CMK (cell line): Measurements from ENCODE around the gene SCARF2.
"Not testable (repeated sequence)": the region's sequence is repeated elsewhere in the genome, so short reads cannot be mapped to it uniquely, and the experiment has no call there.

Source experiments
- DNase-seq: peaks from one replicate; pipeline ENCODE4 v3.0.0-alpha.2; 2010; ENCODE audit warnings: low read depth

The SCARF2 gene

DNA sequence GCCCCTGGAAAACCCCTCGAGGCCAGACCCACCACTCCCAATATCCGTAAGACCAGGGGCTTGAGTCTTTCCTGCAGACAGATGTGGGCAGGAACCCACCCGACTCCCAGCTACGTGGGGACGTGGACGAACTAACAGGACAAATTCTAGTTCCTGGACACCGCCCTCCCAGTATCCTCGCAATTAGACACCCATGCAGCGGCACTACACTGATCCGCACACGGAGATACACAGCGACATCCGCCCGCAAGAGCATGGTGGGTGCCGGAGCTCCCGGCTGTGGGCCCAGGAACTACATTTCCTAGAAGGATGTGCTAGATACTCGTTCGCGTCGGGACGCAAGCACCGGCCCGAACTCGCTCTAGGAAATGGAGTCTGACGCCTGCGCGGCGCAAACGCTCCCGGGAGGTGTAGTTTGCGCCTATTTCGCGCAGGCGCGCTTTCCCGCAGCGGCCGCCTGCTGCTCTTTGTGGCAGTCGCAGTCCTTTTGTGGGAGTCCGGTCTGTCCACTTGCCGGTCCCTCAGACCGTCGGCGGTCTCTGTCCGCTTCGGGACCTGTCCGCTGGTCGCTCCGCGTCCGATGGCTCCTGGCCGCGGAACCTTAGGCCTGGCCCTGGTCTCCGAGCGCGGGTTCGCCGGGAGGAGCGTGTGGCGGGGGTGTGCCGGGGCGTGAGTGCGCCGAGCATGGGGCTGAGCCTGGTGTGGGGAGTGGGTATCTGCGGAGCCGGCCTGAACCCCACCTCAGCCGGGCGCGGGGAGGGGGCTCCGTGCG lies 43.7 kb downstream of the SCARF2 start, which contains the start of gene ZNF74:
TSS of gene ZNF74 (plus strand) at position 447 of the 772 bp plus-strand sequence. CDS start 478 bp downstream, outside the sequence.
- peak; percentile 78 for DNase-seq

DNA sequence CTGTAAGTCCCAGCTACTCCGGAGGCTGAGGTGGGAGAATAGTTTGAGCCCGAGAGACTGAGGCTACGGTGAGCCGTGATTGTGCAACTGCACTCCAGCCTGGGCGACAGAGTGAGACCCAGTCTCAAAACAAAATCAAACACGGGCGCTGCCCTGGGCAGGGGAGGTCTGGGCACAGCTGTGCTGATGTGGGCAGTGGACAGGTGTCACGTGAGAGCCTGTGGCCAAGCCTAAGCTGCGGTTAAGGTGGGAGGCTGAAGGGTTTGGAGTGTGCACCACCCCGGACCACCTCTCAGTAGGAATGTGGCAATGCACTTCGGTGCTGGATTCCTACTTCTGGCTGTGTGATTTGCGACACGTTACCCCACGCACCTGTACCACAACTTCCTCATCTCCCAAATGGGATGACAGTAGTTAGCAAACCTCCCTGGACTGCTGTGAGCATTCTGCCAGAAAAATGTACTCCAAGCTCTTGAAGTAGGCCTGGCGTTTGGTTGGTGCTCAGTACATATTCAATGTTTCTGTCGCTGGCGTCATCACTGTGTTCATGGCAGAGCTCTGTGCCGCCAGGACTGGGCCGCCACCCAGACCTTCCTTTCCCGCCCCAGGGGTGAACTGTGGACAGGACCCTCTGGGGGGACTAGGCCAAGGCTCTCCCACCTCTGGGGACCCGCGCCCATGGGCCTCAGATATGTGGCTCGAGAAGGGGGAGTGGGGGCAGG lies 44.5 kb downstream of the SCARF2 start:
- no peak for DNase-seq

DNA sequence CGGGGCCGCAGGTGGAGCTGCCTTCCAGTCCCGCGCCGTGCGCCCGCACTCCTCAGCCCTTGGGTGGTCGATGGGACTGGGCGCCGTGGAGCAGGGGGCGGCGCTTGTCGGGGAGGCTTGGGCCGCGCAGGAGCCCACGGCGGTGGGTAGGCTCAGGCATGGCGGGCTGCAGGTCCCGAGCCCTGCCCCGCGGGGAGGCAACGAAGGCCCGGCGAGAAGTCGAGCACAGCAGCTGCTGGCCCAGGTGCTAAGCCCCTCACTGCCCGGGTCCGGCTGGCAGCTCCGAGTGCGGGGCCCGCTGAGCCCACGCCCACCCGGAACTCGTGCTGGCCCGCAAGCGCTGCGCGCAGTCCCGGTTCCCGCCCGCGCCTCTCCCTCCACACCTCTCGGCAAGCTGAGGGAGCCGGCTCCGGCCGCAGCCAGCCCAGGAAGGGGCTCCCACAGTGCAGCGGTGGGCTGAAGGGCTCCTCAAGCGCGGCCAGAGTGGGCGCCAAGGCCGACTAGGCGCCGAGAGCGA lies 45.2 kb downstream of the SCARF2 start:
- DNase-seq = not testable (repeated sequence)

DNA sequence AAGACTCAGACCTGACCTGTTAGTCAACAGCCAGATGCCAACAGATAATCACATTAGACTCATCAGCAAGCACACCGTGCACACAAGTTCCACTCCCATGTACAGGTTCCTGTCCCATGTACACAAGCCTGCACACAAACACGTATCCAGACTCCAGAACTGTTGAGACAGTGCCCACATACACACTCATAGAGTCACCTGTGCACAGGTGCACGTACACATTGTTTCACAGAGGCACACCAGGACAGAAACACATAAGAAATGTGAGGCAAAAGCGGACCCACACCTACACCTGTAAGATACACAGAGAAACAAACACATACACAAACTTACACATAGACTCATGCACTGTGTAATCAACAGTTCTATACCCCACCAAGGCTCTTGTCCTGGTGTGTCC lies 46.4 kb downstream of the SCARF2 start:
- no peak for DNase-seq

DNA sequence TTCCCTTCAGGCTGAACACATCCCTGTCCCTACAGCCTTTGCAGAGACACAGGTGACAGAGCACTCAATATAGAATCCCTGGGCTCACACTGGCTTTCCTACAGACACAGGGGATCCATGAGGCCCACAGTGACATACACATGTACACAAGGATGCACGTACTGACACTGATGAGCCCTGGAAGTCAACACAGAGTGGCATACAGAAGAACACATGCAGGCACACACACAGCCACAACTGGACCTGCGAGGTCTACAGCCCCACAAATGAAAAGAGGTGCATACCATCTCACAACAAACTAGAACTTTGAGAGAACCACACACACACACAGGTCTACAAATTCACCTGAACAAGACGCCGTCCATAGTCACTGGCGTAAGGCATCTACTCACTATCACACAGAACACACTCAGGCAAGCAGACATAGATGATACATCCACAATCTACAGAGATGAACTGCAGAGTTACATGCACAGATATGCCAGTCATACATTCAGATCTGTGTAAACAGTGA lies 47.2 kb downstream of the SCARF2 start:
- no peak for DNase-seq

DNA sequence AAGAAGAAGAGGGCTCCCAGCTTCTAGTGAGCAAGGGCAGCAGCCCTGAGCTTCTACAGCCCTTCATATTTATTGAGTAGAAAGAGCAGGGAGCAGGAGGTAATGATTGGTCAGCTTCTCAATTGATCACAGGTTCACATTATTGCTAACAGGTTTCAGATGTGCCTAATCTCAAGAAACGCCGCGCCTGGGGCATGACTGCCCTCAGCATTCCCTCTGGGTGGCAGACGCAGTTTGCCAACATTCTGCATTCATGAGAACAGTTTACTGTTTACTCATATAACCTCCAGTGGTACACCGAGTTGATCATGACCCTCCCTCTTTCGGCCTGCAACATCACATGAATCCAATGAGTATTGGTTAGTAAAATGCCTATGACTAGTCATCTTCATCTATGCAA lies 48.3 kb downstream of the SCARF2 start:
- no peak for DNase-seq

DNA sequence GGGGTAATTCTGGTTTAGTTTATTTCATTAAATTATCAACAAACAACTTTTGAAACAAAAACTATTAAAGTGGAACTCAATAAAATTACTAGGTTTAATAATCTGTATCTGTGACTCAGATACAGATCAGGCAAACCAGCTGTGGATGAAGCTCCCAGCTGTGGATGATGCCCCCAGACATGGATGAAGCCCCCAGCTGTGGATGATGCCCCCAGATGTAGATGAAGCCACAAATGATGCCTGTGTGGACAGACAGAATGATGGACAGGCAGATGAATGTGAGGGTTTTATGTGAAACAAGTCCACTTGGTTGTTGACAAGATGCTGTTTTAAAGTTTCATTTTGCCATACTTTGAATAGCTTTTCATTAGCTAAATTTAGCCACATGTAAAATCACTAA lies 49.4 kb downstream of the SCARF2 start:
- no peak for DNase-seq

DNA sequence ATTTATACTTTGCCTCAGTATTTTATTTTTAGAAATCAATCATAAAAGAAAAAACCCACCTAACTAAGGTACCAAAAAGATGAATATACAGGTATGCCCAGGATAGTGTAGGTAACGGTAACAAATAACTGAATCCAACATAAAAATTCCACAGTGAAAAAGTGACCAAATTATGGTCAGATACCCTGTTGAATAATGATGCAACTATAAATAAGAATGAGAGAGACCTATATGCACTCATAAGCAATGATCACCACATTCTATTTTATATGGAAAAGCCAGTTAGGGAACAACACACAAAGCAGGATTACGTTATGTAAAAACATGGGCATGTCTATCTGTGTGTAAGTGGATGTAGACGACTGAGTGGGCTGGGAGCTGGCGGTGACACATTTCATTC lies 50.7 kb downstream of the SCARF2 start:
- no peak for DNase-seq

DNA sequence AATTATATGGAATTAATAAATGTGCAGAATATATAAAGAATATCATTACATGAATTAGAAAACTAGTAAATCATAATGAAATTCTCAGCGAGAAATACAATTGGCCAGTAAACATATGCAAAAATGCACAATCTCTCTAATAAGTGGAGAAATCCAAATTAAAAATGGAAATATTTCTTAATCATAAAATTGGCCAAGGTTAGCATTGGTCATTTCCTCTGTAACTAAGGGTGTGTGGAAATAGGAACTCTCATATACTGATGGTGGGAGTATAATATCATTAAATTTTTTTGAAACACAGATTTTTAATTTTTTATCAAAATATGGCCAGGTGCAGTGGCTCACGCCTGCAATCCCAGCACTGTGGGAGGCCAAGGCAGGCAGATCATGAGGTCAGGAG lies 51.3 kb downstream of the SCARF2 start:
- no peak for DNase-seq

DNA sequence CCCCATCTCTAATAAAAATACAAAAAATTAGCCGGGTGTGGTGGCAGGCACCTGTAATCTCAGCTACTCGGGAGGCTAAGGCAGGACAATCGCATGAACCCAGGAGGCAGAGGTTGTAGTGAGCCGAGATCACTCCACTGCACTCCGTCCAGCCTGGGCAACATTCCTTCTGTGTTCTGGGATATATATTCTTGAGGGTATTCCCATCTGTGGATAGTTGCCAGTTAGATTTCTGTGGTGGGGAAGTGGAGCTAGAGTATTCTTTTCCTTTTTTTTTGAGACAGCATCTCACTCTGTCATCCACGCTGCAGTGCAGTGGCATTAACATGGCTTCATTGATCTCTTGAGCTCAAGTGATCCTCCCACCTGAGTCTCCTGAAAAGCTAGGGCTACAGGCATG lies 52.8 kb downstream of the SCARF2 start:
- no peak for DNase-seq

DNA sequence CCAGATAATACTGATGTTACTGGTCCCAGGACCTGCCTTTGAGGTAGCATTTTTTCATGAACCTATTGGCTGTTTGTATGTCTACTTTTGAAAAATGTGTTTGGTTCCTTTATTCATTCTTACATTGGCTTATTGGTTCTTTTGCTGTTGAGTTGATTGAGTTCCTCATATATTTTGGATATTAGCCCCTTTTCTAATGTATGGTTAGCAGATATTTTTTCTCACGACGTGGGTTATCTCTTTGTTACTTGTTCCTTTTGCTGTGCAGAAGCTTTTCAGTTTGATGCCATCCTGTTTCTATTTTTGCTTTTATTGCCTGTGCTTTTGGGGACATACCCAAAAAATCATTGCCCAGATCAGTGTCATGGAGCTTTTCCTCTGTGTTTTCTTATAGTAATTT lies 53.5 kb downstream of the SCARF2 start:
- DNase-seq = no peak

DNA sequence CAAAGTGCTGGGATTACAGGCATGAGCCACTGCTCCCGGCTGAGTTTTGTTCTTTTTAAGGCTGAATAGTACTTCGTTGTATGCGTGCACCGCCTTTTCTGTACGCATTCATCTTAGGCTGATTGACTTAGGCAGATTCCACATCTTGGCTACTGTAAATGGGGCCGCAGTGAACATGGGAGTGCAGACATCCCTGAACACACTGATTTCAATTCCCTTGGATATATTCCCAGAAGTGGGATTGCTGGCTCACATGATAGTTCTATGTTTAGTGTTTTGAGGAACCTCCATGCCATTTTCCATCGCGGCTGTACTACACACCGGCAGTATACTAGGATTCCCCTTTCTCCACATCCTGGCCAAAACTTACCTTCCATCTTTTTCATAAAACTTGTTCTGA lies 54.1 kb downstream of the SCARF2 start:
- no peak for DNase-seq

DNA sequence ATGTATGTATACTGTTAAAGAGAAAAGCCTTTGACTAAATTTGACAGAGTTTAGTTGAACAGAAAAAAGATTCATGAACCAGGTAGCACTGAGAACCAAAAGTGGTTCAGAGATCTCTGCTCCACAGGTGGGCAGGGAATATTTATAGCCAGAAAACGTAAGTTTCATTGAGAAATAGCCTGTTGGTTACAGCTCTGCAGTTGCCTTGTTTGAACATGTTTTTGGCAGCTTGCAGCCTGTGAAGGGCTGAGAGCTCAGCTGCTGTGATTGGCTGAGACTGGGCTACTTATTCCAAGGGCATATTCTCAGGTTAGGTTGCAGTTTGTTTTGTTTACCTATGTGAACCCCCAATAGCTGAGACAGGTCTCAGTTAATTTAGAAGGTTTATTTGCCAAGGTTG lies 57.1 kb downstream of the SCARF2 start:
- DNase-seq = no peak

DNA sequence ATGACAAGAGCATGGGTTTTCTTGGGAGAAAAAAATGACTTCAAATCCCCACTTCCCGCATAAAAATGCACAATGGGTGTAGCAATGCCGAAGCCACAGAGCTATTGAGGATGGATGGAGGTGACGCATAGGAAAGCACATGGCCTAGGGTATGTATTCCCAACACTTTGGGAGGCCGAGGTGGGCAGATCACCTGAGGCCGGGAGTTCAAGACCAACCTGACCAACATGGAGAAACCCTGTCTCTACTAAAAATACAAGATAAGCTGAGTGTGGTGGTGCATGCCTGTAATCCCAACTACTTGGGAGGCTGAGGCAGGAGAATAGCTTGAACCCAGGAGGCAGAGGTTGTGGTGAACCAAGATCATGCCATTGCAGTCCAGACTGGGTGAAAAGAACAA lies 58.9 kb downstream of the SCARF2 start:
- not testable (repeated sequence) for DNase-seq

DNA sequence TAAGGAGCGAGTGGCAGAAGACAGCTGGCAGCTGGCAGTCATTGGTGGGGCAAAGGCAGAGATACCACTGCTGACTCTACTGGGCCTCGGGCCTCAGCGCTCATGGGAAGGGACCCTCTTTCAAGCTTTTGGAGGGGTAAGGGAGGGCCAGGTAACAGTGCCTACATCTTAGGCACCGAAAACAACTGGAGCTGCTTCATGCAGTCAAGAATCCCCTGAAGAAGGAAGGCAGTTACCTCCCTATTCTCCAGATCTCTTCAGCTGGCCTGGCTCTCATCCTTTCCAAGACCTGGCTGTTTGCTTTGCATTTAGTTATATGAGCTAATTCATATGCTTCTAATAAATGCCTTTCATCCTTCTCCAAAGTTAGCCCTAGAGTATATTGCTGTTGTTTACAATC lies 59.5 kb downstream of the SCARF2 start:
- no peak for DNase-seq

DNA sequence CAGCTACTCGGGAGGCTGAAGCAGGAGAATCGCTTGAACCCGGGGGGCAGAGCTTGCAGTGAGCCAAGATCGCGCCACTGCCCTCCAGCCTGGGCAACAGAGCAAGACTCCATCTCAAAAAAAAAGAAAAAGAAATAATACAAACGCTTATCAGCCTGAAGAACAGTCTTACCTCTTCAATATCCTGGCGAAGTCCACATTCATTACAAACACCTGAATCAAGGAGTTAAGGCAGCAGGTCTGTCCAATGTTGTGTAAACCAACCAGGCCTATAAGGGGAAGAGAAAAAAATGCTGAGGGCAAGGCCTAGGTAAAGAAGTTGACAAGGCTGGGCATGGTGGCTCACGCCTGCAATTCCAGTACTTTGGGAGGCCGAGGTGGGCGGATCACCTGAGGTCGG lies 60.6 kb downstream of the SCARF2 start:
- DNase-seq = not testable (repeated sequence)

DNA sequence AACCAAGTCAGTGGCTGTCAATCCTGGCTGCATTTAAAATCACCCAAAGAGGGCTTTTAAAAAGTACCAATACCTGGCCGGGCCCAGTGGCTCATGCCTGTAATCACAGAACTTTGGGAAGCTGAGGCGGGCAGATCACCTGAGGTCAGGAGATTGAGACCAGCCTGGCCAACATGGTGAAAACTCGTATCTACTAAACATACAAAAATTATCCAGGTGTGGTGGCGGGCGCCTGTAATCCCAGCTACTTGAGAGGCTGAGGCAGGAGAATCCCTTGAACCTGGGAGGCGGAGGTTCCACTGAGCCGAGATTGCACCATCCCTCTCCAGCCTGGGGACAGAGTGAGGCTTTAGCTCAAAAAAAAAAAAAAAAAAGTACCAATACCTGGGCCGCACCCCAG lies 61.3 kb downstream of the SCARF2 start:
- DNase-seq = not testable (repeated sequence)
